Stimulated activated CD4-positive, alpha-beta T cell treated with anti-CD3 and anti-CD28 coated beads, Interleukin-4, amount 100 ng/mL, for 24 hours (primary cell): ENCODE data around the gene CNOT2.

Experiments
- DNase-seq: peaks from one replicate; pipeline ENCODE4 v3.0.0-alpha.2; 2020

CNOT2 gene

DNA sequence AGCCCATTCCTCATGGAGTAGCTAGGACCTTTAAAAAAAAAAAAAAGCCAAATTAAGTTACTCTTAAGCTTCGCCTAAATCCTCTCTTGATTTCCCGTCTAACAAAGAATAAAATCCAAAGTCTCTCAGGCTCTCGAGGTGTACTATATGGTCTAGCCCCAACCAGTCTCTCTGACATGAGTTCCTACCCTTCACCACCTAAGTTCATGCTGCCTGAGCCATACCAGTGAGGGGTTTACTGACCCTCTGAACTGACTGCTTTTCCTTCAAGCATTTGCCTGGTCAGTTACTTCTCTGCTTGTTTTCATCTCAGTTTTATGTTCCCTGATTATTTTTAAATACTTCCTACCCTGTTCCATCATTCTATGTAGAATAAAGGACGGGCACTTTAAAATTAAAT, 64.6 kb downstream of the CNOT2 start:
- DNase-seq: no peak

DNA sequence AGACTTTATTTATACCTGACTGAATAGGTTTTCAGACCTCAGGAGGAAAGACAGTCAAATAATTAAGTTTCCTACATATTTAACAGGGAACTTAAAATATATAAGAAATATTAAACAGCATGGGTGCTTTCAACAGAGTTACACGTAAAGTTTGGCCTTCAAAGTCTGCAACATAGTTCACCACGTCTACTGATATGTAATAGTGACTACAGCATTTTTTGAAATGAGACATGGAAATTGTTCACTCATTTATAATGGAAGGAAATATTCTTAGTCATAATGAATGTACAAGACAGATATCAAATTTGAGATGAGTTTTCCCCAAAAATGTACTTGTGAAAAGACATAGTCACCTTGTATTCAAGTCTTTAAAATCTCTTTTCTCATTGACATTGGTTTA, 66.1 kb downstream of the CNOT2 start:
- no peak for DNase-seq

DNA sequence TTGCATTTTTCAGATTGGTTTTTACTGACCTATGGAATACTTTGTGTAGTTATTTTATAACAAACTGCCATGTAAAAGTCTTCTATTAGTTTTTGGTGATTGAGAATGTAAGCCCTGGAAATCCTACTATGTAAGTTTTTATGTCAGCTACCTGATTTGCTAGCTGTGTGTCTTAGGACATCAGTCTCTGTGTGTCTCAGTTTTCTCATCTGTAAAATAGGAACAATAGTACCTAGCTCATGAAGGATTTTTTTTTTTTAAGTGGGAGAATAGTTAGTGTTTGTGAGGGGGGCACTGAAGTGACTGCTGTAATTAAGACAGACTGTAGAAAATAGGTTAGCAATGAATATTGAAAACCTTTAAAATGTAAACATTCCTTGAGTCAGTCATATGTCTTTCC, 70.9 kb downstream of the CNOT2 start:
- no peak for DNase-seq

DNA sequence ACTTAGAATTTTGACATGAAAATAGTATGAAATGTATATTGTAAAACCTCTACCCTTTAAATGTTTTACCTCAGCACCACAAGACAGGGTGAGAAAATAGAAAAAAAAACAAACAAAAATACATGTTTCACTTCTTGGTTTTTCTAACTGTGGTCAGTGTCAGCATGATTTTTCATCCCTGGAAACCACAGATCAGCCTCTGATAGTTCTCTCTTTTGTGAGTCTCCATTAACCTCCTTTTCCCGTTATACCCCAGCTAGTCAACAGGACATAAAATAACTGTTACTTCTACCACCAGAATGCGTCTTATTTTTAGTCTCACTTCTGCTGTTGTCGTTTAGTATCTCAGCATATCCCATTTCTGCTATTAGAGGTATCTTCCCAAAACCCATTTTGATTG, 74.5 kb downstream of the CNOT2 start:
- DNase-seq: no peak

DNA sequence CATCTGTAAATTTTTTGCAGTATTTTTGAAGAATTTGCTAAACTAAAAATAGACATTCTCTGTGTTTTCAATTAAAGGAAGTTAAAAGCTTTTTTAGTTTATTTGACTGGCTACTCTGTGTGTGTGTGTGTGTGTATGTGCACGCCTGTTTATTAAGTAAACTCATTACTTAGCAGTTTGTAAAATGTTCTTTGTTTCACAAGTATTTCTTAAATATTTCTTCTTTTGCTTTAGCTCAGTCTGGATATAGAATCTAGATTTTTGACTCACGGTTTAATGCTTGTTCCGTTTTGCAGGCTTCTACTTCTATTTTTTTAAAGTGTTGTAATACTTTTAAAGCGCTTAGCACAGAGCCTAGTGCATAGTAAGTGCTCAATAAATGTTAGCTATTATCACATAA, 76.4 kb downstream of the CNOT2 start:
- DNase-seq: no peak

DNA sequence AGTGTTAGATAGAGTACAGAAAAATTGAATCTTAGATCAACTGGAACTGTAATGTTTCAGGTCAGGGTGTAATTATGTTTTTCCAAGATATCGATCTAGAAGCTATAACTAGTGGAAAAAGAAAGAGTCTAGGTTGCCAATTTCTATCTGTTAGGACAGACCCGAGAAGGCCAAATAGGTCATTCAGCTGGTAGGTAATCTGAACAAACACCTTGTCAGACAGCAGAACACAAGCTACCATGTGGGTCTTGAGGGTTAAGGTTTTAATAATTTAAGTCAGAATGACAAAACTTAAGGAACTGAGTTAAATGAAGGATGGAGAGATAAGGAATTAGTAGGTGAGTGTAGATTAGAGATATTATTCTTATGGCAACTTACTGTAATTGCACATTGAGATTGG, 78.0 kb downstream of the CNOT2 start:
- DNase-seq: no peak

DNA sequence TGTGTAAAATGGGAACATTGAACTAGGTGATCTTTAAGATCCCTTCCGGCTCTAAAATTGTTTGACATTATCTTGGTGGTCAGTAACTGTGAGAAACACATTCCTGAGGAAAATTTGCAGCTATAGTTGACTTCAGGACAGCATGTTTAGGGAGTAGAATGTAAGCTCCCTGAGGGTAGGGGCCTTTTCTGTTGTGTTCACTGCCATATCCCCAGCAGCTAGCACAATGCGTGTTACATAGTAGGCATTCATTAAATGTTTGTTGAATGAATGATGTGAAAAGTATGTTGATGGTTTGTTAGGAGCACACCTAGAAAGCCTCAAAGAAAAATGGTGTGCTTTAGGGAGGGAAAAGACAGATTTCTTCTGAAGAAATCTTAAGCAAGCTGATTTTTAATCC, 84.3 kb downstream of the CNOT2 start:
- DNase-seq: no peak

DNA sequence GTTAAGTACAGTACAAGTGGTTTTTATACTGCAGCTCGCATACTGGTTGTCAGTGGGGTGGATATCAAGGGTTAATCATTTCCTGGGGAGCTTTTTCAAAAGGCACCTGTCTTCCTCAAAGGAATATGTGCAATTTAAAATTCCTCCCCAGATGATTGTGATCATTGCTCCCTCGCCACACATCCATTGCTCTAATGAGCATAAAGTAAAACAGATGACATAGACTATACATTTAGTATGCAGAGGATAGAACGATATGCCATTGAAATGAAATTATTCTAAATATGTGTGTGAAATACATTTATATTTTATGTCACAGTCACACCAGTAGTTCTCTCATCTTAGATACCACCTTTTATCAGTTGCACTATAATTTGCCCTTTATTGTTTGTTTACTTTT, 86.5 kb downstream of the CNOT2 start:
- DNase-seq: no peak

DNA sequence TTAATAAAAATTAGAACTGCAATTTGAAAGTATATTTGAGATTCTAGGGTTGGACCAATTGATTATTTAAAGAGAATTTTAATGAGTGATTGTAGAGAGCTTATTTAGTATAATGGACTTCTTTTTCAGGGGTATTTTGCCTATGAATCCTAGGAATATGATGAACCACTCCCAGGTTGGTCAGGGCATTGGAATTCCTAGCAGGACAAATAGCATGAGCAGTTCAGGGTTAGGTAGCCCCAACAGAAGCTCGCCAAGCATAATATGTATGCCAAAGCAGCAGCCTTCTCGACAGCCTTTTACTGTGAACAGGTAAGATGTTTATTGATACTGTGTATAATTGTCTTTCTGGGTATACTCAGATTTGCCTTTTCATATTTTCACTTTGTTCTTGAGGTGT, 86.9 kb downstream of the CNOT2 start:
- no peak for DNase-seq

DNA sequence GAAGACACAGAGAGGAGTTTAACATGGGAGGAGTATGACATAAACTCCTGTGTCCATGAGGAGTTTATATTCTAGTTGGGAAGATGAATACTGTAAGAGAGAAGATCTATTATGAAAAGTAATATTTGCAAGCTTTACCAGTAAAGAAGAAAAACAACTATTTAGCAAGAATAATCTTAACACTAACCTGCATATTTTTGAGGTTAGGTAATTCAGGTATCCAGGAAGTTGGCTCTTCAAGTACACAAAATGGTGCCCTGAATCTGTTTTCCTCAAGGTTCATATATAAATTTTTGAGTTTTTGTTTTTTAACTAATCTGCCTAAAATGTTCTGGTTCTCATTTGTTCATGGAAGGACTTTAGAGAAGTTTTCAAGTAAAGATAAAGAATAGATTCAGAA, 89.0 kb downstream of the CNOT2 start:
- no peak for DNase-seq

DNA sequence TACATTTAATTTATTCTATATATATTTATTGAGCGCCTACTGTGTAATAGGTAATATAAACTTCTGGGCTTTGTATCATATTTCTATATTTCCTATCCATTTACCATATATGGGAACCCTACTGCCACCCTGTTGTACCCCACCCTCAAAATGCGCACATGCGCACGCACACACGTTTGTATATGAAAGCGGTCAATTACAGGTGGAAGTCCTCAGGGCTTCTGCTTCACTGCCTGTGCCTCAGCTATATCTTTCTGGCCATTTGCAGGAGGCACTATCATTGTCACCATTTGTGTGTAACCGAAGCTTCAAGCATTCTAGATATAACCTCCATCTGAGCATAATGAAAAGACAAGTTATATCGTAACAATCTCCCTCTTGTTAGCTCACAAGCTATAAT, 91.5 kb downstream of the CNOT2 start:
- no peak for DNase-seq

DNA sequence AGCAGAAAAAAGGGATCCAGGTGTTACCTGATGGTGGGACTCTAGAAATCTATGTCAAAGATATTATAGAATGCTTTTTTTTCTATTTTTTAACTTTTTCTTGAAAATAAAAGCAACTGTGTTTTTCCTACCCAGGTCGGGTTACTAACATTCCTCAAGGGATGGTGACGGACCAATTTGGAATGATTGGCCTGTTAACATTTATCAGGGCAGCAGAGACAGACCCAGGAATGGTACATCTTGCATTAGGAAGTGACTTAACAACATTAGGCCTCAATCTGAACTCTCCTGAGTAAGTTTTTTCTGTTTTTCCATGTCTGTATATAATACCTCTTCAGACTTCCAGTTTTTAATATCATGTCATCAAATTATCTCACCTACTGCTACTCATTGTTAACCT, 95.3 kb downstream of the CNOT2 start:
- no peak for DNase-seq

DNA sequence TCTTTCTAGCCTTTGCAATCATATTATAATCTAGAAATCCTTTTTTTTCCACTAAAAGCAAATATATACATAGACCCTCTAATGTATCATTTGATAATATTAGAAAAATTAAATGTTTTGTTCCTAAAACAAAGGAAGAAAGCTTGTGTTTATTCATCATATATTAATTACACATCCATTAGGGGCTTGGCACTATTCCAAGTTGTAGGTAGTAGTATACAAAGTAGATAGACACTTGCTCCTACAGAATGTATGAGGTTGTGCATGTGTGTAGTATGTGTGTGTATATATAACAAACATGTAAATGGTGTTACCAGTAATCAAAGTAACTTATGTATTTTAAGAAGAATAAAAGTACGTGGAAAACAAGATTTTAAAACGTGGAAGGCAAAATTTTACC, 107.8 kb downstream of the CNOT2 start:
- no peak for DNase-seq

DNA sequence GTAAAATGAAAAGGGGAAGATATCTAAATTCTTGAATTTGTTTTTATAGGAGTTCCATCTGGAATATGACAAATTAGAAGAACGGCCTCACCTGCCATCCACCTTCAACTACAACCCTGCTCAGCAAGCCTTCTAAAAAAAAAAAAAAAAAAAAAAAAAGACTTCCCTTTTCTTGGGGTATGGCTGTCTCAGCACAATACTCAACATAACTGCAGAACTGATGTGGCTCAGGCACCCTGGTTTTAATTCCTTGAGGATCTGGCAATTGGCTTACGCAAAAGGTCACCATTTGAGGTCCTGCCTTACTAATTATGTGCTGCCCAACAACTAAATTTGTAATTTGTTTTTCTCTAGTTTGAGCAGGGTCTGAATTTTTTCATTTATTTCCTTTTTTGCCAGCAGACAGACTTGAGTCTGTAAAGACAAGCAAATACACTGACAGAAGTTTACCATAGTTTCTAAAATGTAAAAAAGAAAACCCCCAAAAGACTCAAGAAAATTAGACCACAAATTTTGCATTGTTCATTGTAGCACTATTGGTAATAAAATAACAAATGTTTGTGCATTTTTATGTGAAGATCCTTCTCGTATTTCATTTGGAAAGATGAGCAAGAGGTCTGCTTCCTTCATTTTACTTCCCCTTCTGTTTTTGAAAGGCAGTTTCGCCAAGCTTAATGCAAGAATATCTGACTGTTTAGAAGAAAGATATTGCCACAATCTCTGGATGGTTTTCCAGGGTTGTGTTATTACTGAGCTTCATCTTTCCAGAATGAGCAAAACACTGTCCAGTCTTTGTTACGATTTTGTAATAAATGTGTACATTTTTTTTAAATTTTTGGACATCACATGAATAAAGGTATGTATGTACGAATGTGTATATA, 110.8 kb downstream of the CNOT2 start:
- DNase-seq: no peak

DNA sequence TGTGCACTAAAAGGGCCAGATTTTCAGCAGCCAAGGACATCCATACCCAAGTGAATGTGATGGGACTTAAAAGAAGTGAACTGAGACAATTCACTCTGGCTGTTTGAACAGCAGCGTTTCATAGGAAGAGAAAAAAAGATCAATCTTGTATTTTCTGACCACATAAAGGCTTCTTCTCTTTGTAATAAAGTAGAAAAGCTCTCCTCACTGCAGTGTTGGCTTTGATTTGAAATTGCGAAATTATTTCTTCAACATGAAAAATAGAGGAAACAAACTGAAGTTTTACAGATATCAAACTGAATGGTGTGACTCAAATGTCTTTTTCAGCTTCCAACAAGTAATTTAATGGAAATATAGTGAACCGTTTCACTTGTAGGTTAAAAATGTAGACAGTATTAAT, 111.6 kb downstream of the CNOT2 start:
- DNase-seq: no peak

DNA sequence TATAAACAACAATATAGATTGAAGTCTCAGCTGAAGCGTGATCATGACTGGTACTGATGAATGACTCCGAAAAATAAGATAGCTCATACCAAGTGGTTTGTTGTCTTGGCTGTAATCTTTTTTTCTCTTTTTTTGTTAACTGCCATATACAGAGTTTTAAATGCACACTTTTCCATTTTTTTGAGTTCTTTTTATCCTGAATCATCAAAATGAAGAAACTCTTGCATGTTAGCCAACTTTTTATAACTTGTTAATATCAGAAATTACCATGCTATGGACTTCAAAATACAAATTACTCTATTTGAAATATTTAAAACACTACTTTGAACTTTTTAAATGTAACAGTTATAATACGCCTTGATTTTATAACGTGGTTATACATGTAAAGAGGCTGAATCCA, 112.7 kb downstream of the CNOT2 start:
- no peak for DNase-seq

DNA sequence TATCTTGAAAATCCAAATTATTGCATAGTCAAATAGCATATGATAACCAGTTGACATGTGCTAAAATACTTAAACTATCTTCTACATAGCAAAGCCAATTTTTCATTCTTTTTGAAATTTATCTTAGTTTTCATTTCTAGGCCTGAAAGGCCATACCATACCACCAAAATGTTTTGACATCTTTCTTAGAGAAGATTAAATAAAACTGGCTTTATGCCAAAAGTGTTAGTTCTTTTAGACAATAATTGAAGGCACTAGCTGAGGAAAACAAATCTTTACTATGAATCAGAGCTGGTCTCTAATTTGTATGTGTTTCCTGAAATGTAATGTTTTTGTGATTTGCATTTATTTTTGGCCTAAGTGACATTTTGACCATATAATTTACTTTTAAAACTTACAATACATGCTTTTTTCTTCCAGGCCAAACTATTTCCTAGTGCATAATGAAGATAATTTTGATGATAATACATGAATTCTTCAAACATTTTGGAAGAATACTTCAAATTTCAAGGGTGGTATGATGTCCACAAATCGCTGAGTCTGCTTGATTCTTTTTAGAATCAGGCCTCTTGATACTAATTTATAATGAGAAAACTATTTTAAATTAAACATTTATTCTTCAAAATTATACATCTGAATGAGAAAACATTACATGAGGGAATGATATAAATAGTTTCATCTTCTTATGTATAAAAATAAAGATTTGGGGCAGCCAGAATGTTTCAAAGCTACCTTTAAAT, 116.4 kb downstream of the CNOT2 start:
- DNase-seq: no peak

DNA sequence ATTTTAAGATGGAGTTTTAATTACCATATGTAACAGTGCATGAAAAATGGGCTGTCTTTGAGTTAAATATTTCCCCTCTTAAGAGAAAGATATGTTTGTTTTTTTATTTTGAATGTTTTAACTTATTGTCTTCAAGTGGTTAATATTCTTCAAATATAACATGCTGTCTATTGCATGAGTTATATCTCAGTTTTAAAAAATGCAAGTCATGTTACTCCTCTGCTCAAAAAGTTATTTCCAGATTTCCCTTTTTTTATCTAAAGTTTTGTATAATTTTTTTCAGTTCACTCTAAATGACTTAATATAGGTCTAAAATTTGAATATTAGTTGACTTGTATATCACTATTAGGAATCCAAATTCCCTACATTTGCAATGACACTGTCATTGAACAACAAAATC, 117.0 kb downstream of the CNOT2 start:
- no peak for DNase-seq

DNA sequence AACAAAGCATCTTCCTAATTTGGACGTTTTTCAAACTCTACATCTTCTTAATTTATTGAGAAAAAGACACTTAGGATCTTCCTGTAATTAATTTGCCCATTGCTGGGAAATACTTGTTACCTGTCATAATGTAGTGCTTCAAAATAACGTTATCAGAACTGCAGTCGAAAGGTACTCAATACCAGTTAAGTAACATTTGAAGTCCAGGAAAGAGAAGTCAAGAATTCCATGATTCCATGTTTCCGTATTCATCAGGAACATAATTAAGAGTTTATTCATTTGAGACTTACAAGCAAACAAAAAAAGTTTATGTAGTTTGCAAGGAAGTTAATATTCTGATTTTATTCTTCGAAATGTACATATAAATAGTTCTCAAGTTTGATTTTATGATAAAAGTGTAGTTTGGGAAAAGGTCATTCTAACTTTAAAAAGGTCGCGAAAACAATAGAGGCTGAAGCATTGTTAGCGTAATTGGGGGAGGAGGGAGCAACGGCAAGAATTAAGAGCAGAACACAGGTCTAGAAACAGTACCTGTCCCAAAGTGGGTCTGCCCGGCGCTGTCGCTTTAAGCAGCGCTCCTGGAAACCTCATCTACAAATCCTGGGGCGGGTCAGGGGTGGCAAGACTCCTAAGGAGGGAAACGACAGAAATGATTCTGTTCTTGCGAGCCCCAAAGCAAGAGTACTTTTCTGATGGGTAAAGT, 121.6 kb downstream of the CNOT2 start:
- DNase-seq: no peak

DNA sequence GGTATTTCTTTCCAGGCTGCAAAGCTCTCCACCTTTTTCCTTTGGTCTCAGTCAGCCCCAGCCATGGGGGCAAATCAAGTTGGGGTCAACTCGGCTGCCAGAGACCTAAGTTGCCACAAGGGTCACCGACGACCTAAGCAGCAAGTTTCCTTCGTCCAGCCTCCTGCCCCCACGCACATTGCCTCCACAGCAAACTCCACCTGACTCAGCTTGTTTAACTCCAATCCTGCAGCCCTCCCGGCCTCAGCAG, 122.1 kb downstream of the CNOT2 start:
- no peak for DNase-seq

DNA sequence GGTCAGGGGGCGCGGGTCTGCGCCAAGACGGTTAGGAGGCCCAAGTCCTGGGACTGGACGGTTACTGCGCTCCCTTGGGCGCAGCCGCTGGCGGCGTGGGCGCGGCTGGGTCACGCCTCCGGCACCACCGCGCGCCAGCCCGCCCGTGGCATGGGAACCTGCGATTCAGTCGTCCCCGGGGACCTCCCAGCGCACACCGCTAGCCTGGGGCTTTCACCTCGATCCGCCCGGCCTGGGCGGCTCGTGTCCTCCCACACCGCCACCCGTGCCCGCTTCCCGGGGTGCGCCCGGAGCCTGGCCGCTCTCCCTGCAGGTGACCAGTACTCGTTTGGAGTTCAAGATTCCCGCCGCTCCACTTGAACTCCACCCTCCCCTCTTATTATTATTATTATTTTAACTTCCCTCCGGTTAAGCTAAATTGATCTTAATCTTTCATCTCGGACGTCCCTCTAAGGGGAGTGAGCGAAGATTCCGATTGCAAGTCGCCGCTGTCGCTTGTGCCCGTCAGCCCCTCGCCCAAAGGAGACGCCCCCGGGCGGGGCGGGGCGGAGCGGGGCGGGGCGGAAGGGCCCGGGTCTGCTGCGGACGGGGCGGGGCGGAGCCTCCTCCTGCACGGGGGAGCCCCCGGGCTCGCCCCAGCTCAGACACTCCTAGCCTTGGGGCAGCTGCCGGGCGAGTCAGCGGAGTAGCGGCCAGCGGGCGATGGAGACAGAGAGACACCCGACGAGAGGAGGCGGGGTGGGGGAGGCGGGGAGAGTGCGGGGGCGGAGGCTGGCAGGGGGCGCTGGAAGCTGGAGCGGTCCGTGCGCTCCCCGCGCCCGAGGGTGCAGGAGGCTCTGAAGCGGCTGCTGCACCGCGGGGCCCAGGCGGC, 122.7 kb downstream of the CNOT2 start, which contains the start of gene KCNMB4:
KCNMB4 (plus strand) TSS at position 643 of the 871 bp plus-strand sequence. CDS start 445 bp downstream, outside the sequence.
- DNase-seq: peak; percentile 70

DNA sequence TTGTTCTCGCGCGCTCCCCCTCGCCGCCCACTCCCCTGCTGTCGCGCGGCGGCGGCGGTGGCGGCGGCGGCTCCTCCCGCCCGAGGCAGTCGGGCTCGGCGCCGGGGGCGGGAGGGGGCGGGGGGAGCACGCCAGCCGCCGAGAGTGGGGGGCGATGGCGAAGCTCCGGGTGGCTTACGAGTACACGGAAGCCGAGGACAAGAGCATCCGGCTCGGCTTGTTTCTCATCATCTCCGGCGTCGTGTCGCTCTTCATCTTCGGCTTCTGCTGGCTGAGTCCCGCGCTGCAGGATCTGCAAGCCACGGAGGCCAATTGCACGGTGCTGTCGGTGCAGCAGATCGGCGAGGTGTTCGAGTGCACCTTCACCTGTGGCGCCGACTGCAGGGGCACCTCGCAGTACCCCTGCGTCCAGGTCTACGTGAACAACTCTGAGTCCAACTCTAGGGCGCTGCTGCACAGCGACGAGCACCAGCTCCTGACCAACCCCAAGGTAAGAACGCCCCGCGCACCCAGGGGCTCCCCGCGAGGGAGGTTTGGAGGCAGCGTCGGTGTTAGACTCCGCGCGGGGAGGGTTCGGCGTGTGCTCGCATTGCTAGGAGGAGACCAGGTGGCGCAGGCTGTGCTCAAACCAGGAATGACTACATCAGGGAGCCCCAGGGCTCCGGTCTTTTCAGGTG, 123.5 kb downstream of the CNOT2 start:
- peak; percentile 47 for DNase-seq
